ENCODE results near the gene GJC1. TPM values are rescaled to one million over a fixed set of nuclear protein-coding genes. Genes with fewer than 3 reads are reported as not detected.
"Not testable (repeated sequence)": the region's sequence is repeated elsewhere in the genome, so short reads cannot be mapped to it uniquely, and the experiment has no call there.

Gene GJC1
- total RNA-seq, 5 donors from 2014 or later (not counting 1 experiment from before 2014, with no cell fraction given): 0.09 to 0.93 (median 0.30) TPM; not detected in 2

GRCh38 chr17:44757918-44758413, 72.1 kb downstream of the GJC1 start:
- CTCF ChIA-PET: interaction anchor here in 1 of 2 donors (0.5 kb wide), 1 partner anchor 15 kb away, joined by 3 read pairs; no protein-coding TSS in a partner anchor
- no peak for ATAC-seq (replicated peaks in 1 of 4)
- peak overlapping the region; percentile 41 to 74 (median 71) for H3K4me3 Mint-ChIP-seq

GRCh38 chr17:44757045-44757917, 72.8 kb downstream of the GJC1 start:
- ChIA-PET POLR2A (no interaction called here), CTCF (interaction anchor here (0.5 to 0.6 kb wide), 3 partner anchors 15 to 80 kb away, joined by 3 to 9 read pairs (median 3); no protein-coding TSS in a partner anchor)
- DNase-seq (no peak), ATAC-seq (replicated peaks in 1 of 4) (no peak)
- Histone ChIP-seq H3K27ac (ENCODE audit: low read length) (no peak overlapping the region), H3K4me1 (ENCODE audit: control insufficient read depth in 1 of 2, extremely low read depth in 1 of 2, insufficient read depth in 2 of 2, low read length in 2 of 2) (peaks cover 0 to 13% of the 10 kb centered on the region in 2 experiments), H3K27me3 (replicated peaks in 1 of 2; ENCODE audit: control insufficient read depth in 2 of 2, extremely low read depth in 1 of 2, insufficient read depth in 2 of 2, low read length in 1 of 2) (peaks cover 2 to 58% of the 10 kb centered on the region in 2 experiments), H3K4me3 (ENCODE audit: control insufficient read depth in 1 of 2, extremely low read depth in 1 of 2, low read length in 1 of 2) (no peak overlapping the region), H3K9me3 (no peaks in the 10 kb centered on the region), H3K36me3 (ENCODE audit: control insufficient read depth in 2 of 2, extremely low read depth in 1 of 2, insufficient read depth in 1 of 2, low read length in 1 of 2) (no peaks in the 10 kb centered on the region)
- peaks cover 0 to 4% (median 2%) of the 10 kb centered on the region in 3 donors for H3K4me1 Mint-ChIP-seq
- peak overlapping the region in 2 of 3 donors; percentile 71 to 74 for H3K4me3 Mint-ChIP-seq
- H3K27ac Mint-ChIP-seq: no peak overlapping the region
- no peaks in the 10 kb centered on the region for H3K36me3 Mint-ChIP-seq
- H3K27me3 Mint-ChIP-seq: peaks cover 20 to 39% of the 10 kb centered on the region in 2 donors
- 79% methylated on average over 4 of the region's 10 CpGs for WGBS (ENCODE audit: insufficient coverage)
- no peaks in the 10 kb centered on the region for H3K9me3 Mint-ChIP-seq

More at GRCh38 chr17:44757918-44758413, 72.1 kb downstream of the GJC1 start:
- peaks cover 2 to 63% of the 10 kb centered on the region in 2 experiments for H3K27me3 ChIP-seq (replicated peaks in 1 of 2; ENCODE audit: control insufficient read depth in 2 of 2, extremely low read depth in 1 of 2, insufficient read depth in 2 of 2, low read length in 1 of 2)
- DNase-seq: no peak
- POLR2A ChIA-PET: no interaction called here
- Mint-ChIP-seq H3K4me1 (peaks cover 0 to 4% (median 2%) of the 10 kb centered on the region in 3 donors), H3K9me3 (no peaks in the 10 kb centered on the region), H3K36me3 (no peaks in the 10 kb centered on the region), H3K27me3 (peaks cover 20 to 44% of the 10 kb centered on the region in 2 donors), H3K27ac (peak overlapping the region in 1 of 2 donors; percentile 49)
- peaks cover 0 to 13% of the 10 kb centered on the region in 2 experiments for H3K4me1 ChIP-seq (ENCODE audit: control insufficient read depth in 1 of 2, extremely low read depth in 1 of 2, insufficient read depth in 2 of 2, low read length in 2 of 2)
- no peak overlapping the region for H3K27ac ChIP-seq (ENCODE audit: low read length)
- no peaks in the 10 kb centered on the region for H3K9me3 ChIP-seq
- 50% methylated on average over 2 of the region's 5 CpGs for WGBS (ENCODE audit: insufficient coverage)
- no peaks in the 10 kb centered on the region for H3K36me3 ChIP-seq (ENCODE audit: control insufficient read depth in 2 of 2, extremely low read depth in 1 of 2, insufficient read depth in 1 of 2, low read length in 1 of 2)
- H3K4me3 ChIP-seq (ENCODE audit: control insufficient read depth in 1 of 2, extremely low read depth in 1 of 2, low read length in 1 of 2): no peak overlapping the region

- H3K9me3 Mint-ChIP-seq; H3K27ac Mint-ChIP-seq; H3K9me3 ChIP-seq; POLR2A ChIA-PET; H3K27ac ChIP-seq (ENCODE audit: low read length); DNase-seq; H3K36me3 ChIP-seq (ENCODE audit: control insufficient read depth in 2 of 2, extremely low read depth in 1 of 2, insufficient read depth in 1 of 2, low read length in 1 of 2); H3K4me3 ChIP-seq (ENCODE audit: control insufficient read depth in 1 of 2, extremely low read depth in 1 of 2, low read length in 1 of 2); H3K4me3 Mint-ChIP-seq; ATAC-seq (replicated peaks in 1 of 4); H3K4me1 Mint-ChIP-seq: not testable (repeated sequence)
- 92% methylated on average over 2 of the region's 5 CpGs for WGBS (ENCODE audit: insufficient coverage)
- CTCF ChIA-PET: interaction anchor here in 1 of 2 donors (0.6 kb wide), 1 partner anchor 64 kb away, joined by 6 read pairs; no protein-coding TSS in a partner anchor
- H3K4me1 ChIP-seq (ENCODE audit: control insufficient read depth in 1 of 2, extremely low read depth in 1 of 2, insufficient read depth in 2 of 2, low read length in 2 of 2): peaks cover 0 to 13% of the 10 kb centered on the region in 2 experiments
- Mint-ChIP-seq H3K27me3 (peaks cover 7 to 20% of the 10 kb centered on the region in 2 donors), H3K36me3 (peaks cover 12% of the 10 kb centered on the region)
- H3K27me3 ChIP-seq (replicated peaks in 1 of 2; ENCODE audit: control insufficient read depth in 2 of 2, extremely low read depth in 1 of 2, insufficient read depth in 2 of 2, low read length in 1 of 2): peaks cover 2 to 41% of the 10 kb centered on the region in 2 experiments
These were observed 74.9 kb downstream of the GJC1 start for GRCh38 chr17:44755180-44755579.

- 91% methylated on average over 7 of the region's 7 CpGs for WGBS (ENCODE audit: insufficient coverage)
- Mint-ChIP-seq H3K36me3 (peaks cover 14% of the 10 kb centered on the region), H3K27ac (no peak overlapping the region), H3K4me3 (no peak overlapping the region), H3K4me1 (peaks cover 0 to 4% (median 2%) of the 10 kb centered on the region in 3 donors), H3K9me3 (no peaks in the 10 kb centered on the region), H3K27me3 (peaks cover 7 to 16% of the 10 kb centered on the region in 2 donors)
- no peak for DNase-seq
- ChIA-PET CTCF (no interaction called here), POLR2A (interaction anchor here in 1 of 2 donors (0.5 kb wide), 1 partner anchor 365 kb away, joined by 3 read pairs; no protein-coding TSS in a partner anchor)
- Histone ChIP-seq H3K4me3 (ENCODE audit: control insufficient read depth in 1 of 2, extremely low read depth in 1 of 2, low read length in 1 of 2) (no peak overlapping the region), H3K9me3 (no peaks in the 10 kb centered on the region), H3K27ac (ENCODE audit: low read length) (no peak overlapping the region), H3K4me1 (ENCODE audit: control insufficient read depth in 1 of 2, extremely low read depth in 1 of 2, insufficient read depth in 2 of 2, low read length in 2 of 2) (peaks cover 0 to 8% of the 10 kb centered on the region in 2 experiments), H3K36me3 (ENCODE audit: control insufficient read depth in 2 of 2, extremely low read depth in 1 of 2, insufficient read depth in 1 of 2, low read length in 1 of 2) (no peaks in the 10 kb centered on the region), H3K27me3 (replicated peaks in 1 of 2; ENCODE audit: control insufficient read depth in 2 of 2, extremely low read depth in 1 of 2, insufficient read depth in 2 of 2, low read length in 1 of 2) (peaks cover 0 to 32% of the 10 kb centered on the region in 2 experiments)
- no peak for ATAC-seq (replicated peaks in 1 of 4)
These were observed 75.8 kb downstream of the GJC1 start for GRCh38 chr17:44754276-44754675.

GRCh38 chr17:44752953-44753861, 76.9 kb downstream of the GJC1 start:
- ChIA-PET POLR2A (no interaction called here), CTCF (no interaction called here)
- 86% methylated on average over 13 of the region's 17 CpGs for WGBS (ENCODE audit: insufficient coverage)

GRCh38 chr17:44751806-44752205, 78.3 kb downstream of the GJC1 start:
- Mint-ChIP-seq H3K9me3 (no peaks in the 10 kb centered on the region), H3K4me1 (no peaks in the 10 kb centered on the region), H3K27me3 (peaks cover 0 to under 1% of the 10 kb centered on the region in 2 donors), H3K36me3 (peaks cover 14% of the 10 kb centered on the region), H3K4me3 (no peak overlapping the region), H3K27ac (no peak overlapping the region)
- POLR2A ChIA-PET: no interaction called here
- Histone ChIP-seq H3K4me3 (ENCODE audit: control insufficient read depth in 1 of 2, extremely low read depth in 1 of 2, low read length in 1 of 2) (no peak overlapping the region), H3K27me3 (replicated peaks in 1 of 2; ENCODE audit: control insufficient read depth in 2 of 2, extremely low read depth in 1 of 2, insufficient read depth in 2 of 2, low read length in 1 of 2) (peaks cover 0 to 11% of the 10 kb centered on the region in 2 experiments), H3K36me3 (ENCODE audit: control insufficient read depth in 2 of 2, extremely low read depth in 1 of 2, insufficient read depth in 1 of 2, low read length in 1 of 2) (peaks cover 3% of the 10 kb centered on the region in 2 donors), H3K9me3 (no peaks in the 10 kb centered on the region), H3K27ac (ENCODE audit: low read length) (no peak overlapping the region), H3K4me1 (ENCODE audit: control insufficient read depth in 1 of 2, extremely low read depth in 1 of 2, insufficient read depth in 2 of 2, low read length in 2 of 2) (no peaks in the 10 kb centered on the region)
- DNase-seq (no peak), ATAC-seq (replicated peaks in 1 of 4) (no peak)
- CTCF ChIA-PET: no interaction called here
- WGBS (ENCODE audit: insufficient coverage): 91% methylated on average over 7 of the region's 10 CpGs

More at GRCh38 chr17:44752953-44753861, 76.9 kb downstream of the GJC1 start:
- H3K9me3 Mint-ChIP-seq: no peaks in the 10 kb centered on the region
- H3K27me3 ChIP-seq (replicated peaks in 1 of 2; ENCODE audit: control insufficient read depth in 2 of 2, extremely low read depth in 1 of 2, insufficient read depth in 2 of 2, low read length in 1 of 2): peaks cover 0 to 25% of the 10 kb centered on the region in 2 experiments
- H3K4me3 Mint-ChIP-seq: no peak overlapping the region
- no peak overlapping the region for H3K27ac Mint-ChIP-seq
- peaks cover 0 to 3% of the 10 kb centered on the region in 2 donors for H3K36me3 ChIP-seq (ENCODE audit: control insufficient read depth in 2 of 2, extremely low read depth in 1 of 2, insufficient read depth in 1 of 2, low read length in 1 of 2)
- peaks cover 0 to 3% (median 1%) of the 10 kb centered on the region in 3 donors for H3K4me1 Mint-ChIP-seq
- H3K9me3 ChIP-seq: no peaks in the 10 kb centered on the region
- no peak overlapping the region for H3K27ac ChIP-seq (ENCODE audit: low read length)
- no peak for ATAC-seq (replicated peaks in 1 of 4)
- peaks cover 0 to 1% of the 10 kb centered on the region in 2 experiments for H3K4me1 ChIP-seq (ENCODE audit: control insufficient read depth in 1 of 2, extremely low read depth in 1 of 2, insufficient read depth in 2 of 2, low read length in 2 of 2)
- peaks cover 14% of the 10 kb centered on the region for H3K36me3 Mint-ChIP-seq
- H3K4me3 ChIP-seq (ENCODE audit: control insufficient read depth in 1 of 2, extremely low read depth in 1 of 2, low read length in 1 of 2): no peak overlapping the region
- peaks cover 7 to 14% of the 10 kb centered on the region in 2 donors for H3K27me3 Mint-ChIP-seq
- DNase-seq: no peak

All from T-cell (primary cell).